ENCODE results near the gene MAFF. TPM values are rescaled to one million over a fixed set of nuclear protein-coding genes. Genes with fewer than 3 reads are reported as not detected.

MAFF gene
- total RNA-seq, 1 experiment from 2014 or later = 6.4 TPM

- DNase-seq (ENCODE audit: low read depth, low spot score) = no peak
- no peaks in the 10 kb centered on the region for H3K27me3 ChIP-seq (ENCODE audit: control insufficient read depth, insufficient read depth, low read length)
- no TSS peak for BruUV-seq (replicated peaks)
- in situ Hi-C loops (cut with HindIII; ENCODE audit: low pct_unique_long_range_greater_than_20kb, low sequenced_read_pairs) = no loop called here
- CTCF ChIA-PET = interaction anchor here (0.5 kb wide), 1 partner anchor 11 kb away, joined by 6 read pairs; the partner anchor contains the start of gene MAFF
- H3K36me3 ChIP-seq (ENCODE audit: control insufficient read depth, insufficient read depth, low read length) = no peaks in the 10 kb centered on the region
- no peaks in the 10 kb centered on the region for H3K4me1 ChIP-seq (ENCODE audit: control insufficient read depth, insufficient read depth, low read length)
- intact Hi-C loops (cut with micrococcal nuclease; ENCODE audit: unreplicated experiment) = no loop called here
- no peak overlapping the region for H3K27ac ChIP-seq (ENCODE audit: low read length)
- TF ChIP-seq REST (IDR thresholded peaks at IDR 0.05; ENCODE audit: insufficient read depth in 1 of 2, low read depth in 2 of 2, low read length in 1 of 2) = no peak
- no peak for TF ChIP-seq CTCF (IDR thresholded peaks at IDR 0.05)
- no peak for TF ChIP-seq TCF7L2 (IDR thresholded peaks at IDR 0.05; ENCODE audit: low read depth, low read length)
- no peak for TF ChIP-seq SIN3A (IDR thresholded peaks at IDR 0.05; ENCODE audit: borderline replicate concordance, insufficient read depth, low read depth, low read length)
- TF ChIP-seq POLR2AphosphoS5 (IDR thresholded peaks at IDR 0.05; ENCODE audit: low read depth, low read length) = no peak
- H3K4me3 ChIP-seq (ENCODE audit: low read depth in 2 of 2, low read length in 2 of 2) = no peak overlapping the region
- POLR2A ChIA-PET = no interaction called here
- no peak for ATAC-seq
- no peaks in the 10 kb centered on the region for H3K9me3 ChIP-seq (ENCODE audit: control insufficient read depth, insufficient read depth, low read depth, low read length)
Measured at GRCh38 chr22:38190581-38190980, 11.2 kb upstream of the MAFF start.

GRCh38 chr22:38191055-38191454 is 10.7 kb upstream of the MAFF start:
- ChIA-PET CTCF (interaction anchor here (0.5 kb wide), 1 partner anchor 11 kb away, joined by 6 read pairs; the partner anchor contains the start of gene MAFF), POLR2A (interaction anchor here (0.7 kb wide), 1 partner anchor 28 kb away, joined by 3 read pairs; no protein-coding TSS in a partner anchor)
- Histone ChIP-seq H3K9me3 (ENCODE audit: control insufficient read depth, insufficient read depth, low read depth, low read length) (no peaks in the 10 kb centered on the region), H3K4me1 (ENCODE audit: control insufficient read depth, insufficient read depth, low read length) (no peaks in the 10 kb centered on the region), H3K27ac (ENCODE audit: low read length) (no peak overlapping the region), H3K4me3 (ENCODE audit: low read depth in 2 of 2, low read length in 2 of 2) (no peak overlapping the region), H3K36me3 (ENCODE audit: control insufficient read depth, insufficient read depth, low read length) (no peaks in the 10 kb centered on the region), H3K27me3 (ENCODE audit: control insufficient read depth, insufficient read depth, low read length) (no peaks in the 10 kb centered on the region)
- in situ Hi-C loops (cut with HindIII; ENCODE audit: low pct_unique_long_range_greater_than_20kb, low sequenced_read_pairs) (no loop called here), intact Hi-C loops (cut with micrococcal nuclease; ENCODE audit: unreplicated experiment) (no loop called here)
- ATAC-seq = no peak
- BruUV-seq (replicated peaks) = no TSS peak
- TF ChIP-seq POLR2AphosphoS5 (IDR thresholded peaks at IDR 0.05; ENCODE audit: low read depth, low read length) (no peak), TCF7L2 (IDR thresholded peaks at IDR 0.05; ENCODE audit: low read depth, low read length) (no peak), REST (IDR thresholded peaks at IDR 0.05; ENCODE audit: insufficient read depth in 1 of 2, low read depth in 2 of 2, low read length in 1 of 2) (no peak), CTCF (IDR thresholded peaks at IDR 0.05) (no peak)
- no peak for DNase-seq (ENCODE audit: low read depth, low spot score)

Data from Panc1 (cell line).